ENCODE measurements around the gene AIF1L. TPM values are rescaled to one million over a fixed set of nuclear protein-coding genes. Genes with fewer than 3 reads are reported as not detected.

Gene AIF1L
- polyA plus RNA-seq, 1 donor (not counting 4 experiments of a cell fraction or from before 2014, with no cell fraction given) = 1.5 TPM

DNA sequence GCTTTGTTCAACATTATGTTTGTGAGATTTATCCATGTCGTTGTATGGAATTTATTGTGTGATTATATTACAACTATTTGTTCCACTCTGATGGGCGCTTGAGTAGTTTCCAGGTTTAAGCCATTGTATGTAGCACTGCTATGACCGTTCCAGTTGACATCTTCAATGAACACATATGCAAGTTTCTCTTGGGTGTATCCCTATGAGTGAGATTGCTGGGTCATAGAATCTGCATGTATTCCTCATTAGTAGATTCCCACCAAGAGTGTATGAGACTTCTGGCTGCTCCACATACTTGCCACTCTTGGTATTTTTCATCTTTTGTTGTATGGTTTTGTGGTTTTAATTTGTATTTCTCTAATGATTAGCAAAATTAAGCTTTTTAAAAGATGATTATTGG is 51.9 kb downstream of the AIF1L start:
- H4K20me1 ChIP-seq (ENCODE audit: control insufficient read depth, extremely low read depth, insufficient read depth, low read length) = no peaks in the 10 kb centered on the region
- no peak overlapping the region for H3K9ac ChIP-seq (ENCODE audit: control insufficient read depth, extremely low read depth, insufficient read depth, low read length)
- H3K9me3 ChIP-seq (ENCODE audit: control insufficient read depth, low read depth, low read length) = no peaks in the 10 kb centered on the region
- no peak overlapping the region for H3K4me2 ChIP-seq (ENCODE audit: control insufficient read depth, extremely low read depth, insufficient read depth, low read depth, low read length)
- H3K9me1 ChIP-seq (ENCODE audit: control insufficient read depth, extremely low read depth, insufficient read depth, low read length) = no peaks in the 10 kb centered on the region
- H3K27ac ChIP-seq (ENCODE audit: control insufficient read depth, insufficient read depth, low read length) = no peak overlapping the region
- dilution Hi-C loops (cut with MboI; ENCODE audit: extremely low pct_ligation_motif_present, low sequenced_read_pairs) = no loop called here
- no peaks in the 10 kb centered on the region for H3K4me1 ChIP-seq (ENCODE audit: control insufficient read depth, extremely low read depth, insufficient read depth, low read length)
- no peak for TF ChIP-seq EZH2 (IDR thresholded peaks at IDR 0.05; ENCODE audit: low read length)
- TF ChIP-seq, protein P1, sequence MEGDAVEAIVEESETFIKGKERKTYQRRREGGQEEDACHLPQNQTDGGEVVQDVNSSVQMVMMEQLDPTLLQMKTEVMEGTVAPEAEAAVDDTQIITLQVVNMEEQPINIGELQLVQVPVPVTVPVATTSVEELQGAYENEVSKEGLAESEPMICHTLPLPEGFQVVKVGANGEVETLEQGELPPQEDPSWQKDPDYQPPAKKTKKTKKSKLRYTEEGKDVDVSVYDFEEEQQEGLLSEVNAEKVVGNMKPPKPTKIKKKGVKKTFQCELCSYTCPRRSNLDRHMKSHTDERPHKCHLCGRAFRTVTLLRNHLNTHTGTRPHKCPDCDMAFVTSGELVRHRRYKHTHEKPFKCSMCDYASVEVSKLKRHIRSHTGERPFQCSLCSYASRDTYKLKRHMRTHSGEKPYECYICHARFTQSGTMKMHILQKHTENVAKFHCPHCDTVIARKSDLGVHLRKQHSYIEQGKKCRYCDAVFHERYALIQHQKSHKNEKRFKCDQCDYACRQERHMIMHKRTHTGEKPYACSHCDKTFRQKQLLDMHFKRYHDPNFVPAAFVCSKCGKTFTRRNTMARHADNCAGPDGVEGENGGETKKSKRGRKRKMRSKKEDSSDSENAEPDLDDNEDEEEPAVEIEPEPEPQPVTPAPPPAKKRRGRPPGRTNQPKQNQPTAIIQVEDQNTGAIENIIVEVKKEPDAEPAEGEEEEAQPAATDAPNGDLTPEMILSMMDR (optimal IDR thresholded peaks at IDR 0.05 in 1 of 3, IDR thresholded peaks at IDR 0.05 in 1 of 3, conservative IDR thresholded peaks at IDR 0.05 in 1 of 3; ENCODE audit: extremely low read depth in 1 of 3, insufficient read depth in 2 of 3, low read length in 3 of 3) = no peak
- H3K27me3 ChIP-seq (ENCODE audit: control insufficient read depth, extremely low read depth, insufficient read depth, low read length) = no peaks in the 10 kb centered on the region
- no peaks in the 10 kb centered on the region for H3K79me2 ChIP-seq (ENCODE audit: control insufficient read depth, insufficient read depth, low read length)
- DNase-seq (ENCODE audit: low read depth, low spot score) (no peak), FAIRE-seq (no peak)
- no peak overlapping the region for H3K4me3 ChIP-seq (ENCODE audit: control insufficient read depth in 2 of 3, extremely low read depth in 1 of 3, insufficient read depth in 2 of 3, low read depth in 1 of 3, low read length in 3 of 3)
- H3K36me3 ChIP-seq (ENCODE audit: control insufficient read depth in 2 of 2, extremely low read depth in 1 of 2, insufficient read depth in 2 of 2, low read length in 2 of 2) = peaks cover 28 to 37% of the 10 kb centered on the region in 2 experiments
- H2AFZ ChIP-seq (ENCODE audit: control insufficient read depth, low read length) = no peak overlapping the region

DNA sequence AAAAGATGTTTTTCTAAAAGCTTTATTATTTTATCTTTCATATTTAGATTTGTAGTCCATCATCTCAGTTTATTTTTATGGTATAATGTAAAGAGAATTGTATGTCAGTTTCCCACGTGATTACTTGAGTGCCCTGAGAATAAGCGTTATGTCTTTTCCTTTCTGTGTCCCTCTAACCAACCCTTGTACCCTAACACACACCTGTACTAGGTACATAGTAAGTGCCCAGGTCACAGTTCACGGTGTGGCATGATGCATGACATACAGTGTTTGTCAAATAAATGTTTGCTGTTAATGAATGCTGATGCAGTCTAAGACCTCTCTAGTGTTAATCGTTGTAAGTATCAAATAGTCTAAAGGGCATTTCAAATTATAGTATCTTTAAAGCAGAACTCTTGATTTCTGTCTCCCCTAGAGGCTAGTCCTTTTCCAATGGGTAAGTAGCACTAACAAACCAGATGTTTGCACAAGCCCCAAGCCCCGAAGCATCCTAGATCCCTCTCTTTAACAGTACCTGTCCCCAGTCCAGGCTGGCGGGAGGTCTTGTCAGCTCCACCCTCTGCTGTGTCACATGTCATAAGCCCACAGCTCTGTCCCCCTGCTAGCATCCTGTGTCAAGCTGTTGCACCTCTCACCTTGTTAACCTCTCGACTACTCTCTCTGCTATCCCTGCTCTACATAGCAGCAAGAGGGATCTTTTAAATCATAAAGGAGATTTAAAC is 52.8 kb downstream of the AIF1L start:
- no peak for FAIRE-seq
- TF ChIP-seq EZH2 (IDR thresholded peaks at IDR 0.05; ENCODE audit: low read length) = no peak
- TF ChIP-seq, protein P1 (optimal IDR thresholded peaks at IDR 0.05 in 1 of 3, IDR thresholded peaks at IDR 0.05 in 1 of 3, conservative IDR thresholded peaks at IDR 0.05 in 1 of 3; ENCODE audit: extremely low read depth in 1 of 3, insufficient read depth in 2 of 3, low read length in 3 of 3) = no peak

More for the DNA sequence above, 52.8 kb downstream of the AIF1L start:
- no peaks in the 10 kb centered on the region for H3K9me1 ChIP-seq (ENCODE audit: control insufficient read depth, extremely low read depth, insufficient read depth, low read length)
- no peaks in the 10 kb centered on the region for H4K20me1 ChIP-seq (ENCODE audit: control insufficient read depth, extremely low read depth, insufficient read depth, low read length)
- H3K4me2 ChIP-seq (ENCODE audit: control insufficient read depth, extremely low read depth, insufficient read depth, low read depth, low read length) = no peak overlapping the region
- no peak for DNase-seq (ENCODE audit: low read depth, low spot score)
- no peak overlapping the region for H3K27ac ChIP-seq (ENCODE audit: control insufficient read depth, insufficient read depth, low read length)
- H2AFZ ChIP-seq (ENCODE audit: control insufficient read depth, low read length) = no peak overlapping the region
- no peaks in the 10 kb centered on the region for H3K4me1 ChIP-seq (ENCODE audit: control insufficient read depth, extremely low read depth, insufficient read depth, low read length)
- no peaks in the 10 kb centered on the region for H3K27me3 ChIP-seq (ENCODE audit: control insufficient read depth, extremely low read depth, insufficient read depth, low read length)
- H3K4me3 ChIP-seq (ENCODE audit: control insufficient read depth in 2 of 3, extremely low read depth in 1 of 3, insufficient read depth in 2 of 3, low read depth in 1 of 3, low read length in 3 of 3) = no peak overlapping the region
- peaks cover 28 to 42% of the 10 kb centered on the region in 2 experiments for H3K36me3 ChIP-seq (ENCODE audit: control insufficient read depth in 2 of 2, extremely low read depth in 1 of 2, insufficient read depth in 2 of 2, low read length in 2 of 2)
- H3K9me3 ChIP-seq (ENCODE audit: control insufficient read depth, low read depth, low read length) = no peaks in the 10 kb centered on the region
- dilution Hi-C loops (cut with MboI; ENCODE audit: extremely low pct_ligation_motif_present, low sequenced_read_pairs) = no loop called here
- H3K79me2 ChIP-seq (ENCODE audit: control insufficient read depth, insufficient read depth, low read length) = no peaks in the 10 kb centered on the region
- H3K9ac ChIP-seq (ENCODE audit: control insufficient read depth, extremely low read depth, insufficient read depth, low read length) = no peak overlapping the region
